ENCODE measurements around the gene MPL. TPM values are rescaled to one million over a fixed set of nuclear protein-coding genes. Genes with fewer than 3 reads are reported as not detected.

The MPL gene
- total RNA-seq, 1 experiment from 2014 or later: not detected

DNA sequence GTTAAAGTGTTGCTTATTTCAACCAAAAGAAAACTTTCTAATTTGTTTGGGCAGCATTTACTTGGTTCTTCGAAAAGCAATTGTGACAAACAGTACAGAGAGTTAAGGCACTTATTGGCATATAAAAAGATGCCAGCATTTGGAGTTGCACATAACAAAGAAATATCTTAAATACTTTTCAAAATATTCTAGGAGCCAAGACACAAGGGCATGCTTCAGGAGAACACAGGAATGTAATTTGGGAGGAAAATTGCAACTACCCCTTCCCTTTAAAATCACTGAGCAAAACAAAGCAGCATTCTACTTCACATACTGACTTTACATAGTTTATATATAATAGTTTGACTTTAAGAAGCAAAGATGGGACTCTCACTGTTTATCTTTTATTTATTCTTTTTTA is 41.4 kb upstream of the MPL start:
- Histone ChIP-seq H3K9me2 (replicated peaks; ENCODE audit: insufficient read depth, low read length) (no peaks in the 10 kb centered on the region), H3K9me3 (ENCODE audit: low read length) (no peaks in the 10 kb centered on the region), H3K4me3 (ENCODE audit: low read length) (no peak overlapping the region), H3K4me1 (ENCODE audit: low read length) (no peaks in the 10 kb centered on the region), H3K4me2 (ENCODE audit: low read depth, low read length, poor library complexity, severe bottlenecking) (no peak overlapping the region), H3K36me3 (ENCODE audit: insufficient read depth, low read length) (no peaks in the 10 kb centered on the region), H4K20me1 (ENCODE audit: insufficient read depth, low read depth, low read length) (no peaks in the 10 kb centered on the region), H2AFZ (ENCODE audit: low read length) (no peak overlapping the region), H3K27me3 (ENCODE audit: low read length) (no peaks in the 10 kb centered on the region), H3K79me2 (ENCODE audit: low read length) (no peaks in the 10 kb centered on the region), H3K9ac (ENCODE audit: low read length) (no peak overlapping the region), H3K27ac (ENCODE audit: low read length) (no peak overlapping the region)
- DNase-seq: no peak

DNA sequence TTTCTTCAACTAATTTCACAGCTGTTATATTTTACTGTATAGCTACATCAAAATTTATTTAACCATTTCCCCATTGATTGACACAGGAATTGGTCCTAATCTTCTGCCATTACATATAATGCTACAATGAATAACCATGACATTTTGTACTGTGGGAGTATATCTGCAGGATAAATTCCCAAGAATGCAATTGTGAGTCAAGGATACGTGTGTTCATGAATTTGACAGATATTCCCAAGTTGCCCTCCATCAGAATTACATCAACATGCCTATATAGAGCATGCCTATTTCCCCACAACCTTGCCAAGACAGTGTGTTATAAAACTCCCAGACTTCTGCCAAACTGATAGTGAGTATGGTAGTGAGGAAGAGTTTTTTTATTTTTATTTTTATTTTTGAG is 39.6 kb upstream of the MPL start:
- no peaks in the 10 kb centered on the region for H3K27me3 ChIP-seq (ENCODE audit: low read length)
- H3K9ac ChIP-seq (ENCODE audit: low read length): no peak overlapping the region
- H3K4me1 ChIP-seq (ENCODE audit: low read length): no peaks in the 10 kb centered on the region
- no peak overlapping the region for H3K4me2 ChIP-seq (ENCODE audit: low read depth, low read length, poor library complexity, severe bottlenecking)
- H3K4me3 ChIP-seq (ENCODE audit: low read length): no peak overlapping the region
- H2AFZ ChIP-seq (ENCODE audit: low read length): no peak overlapping the region
- H3K9me2 ChIP-seq (replicated peaks; ENCODE audit: insufficient read depth, low read length): no peaks in the 10 kb centered on the region
- no peaks in the 10 kb centered on the region for H3K36me3 ChIP-seq (ENCODE audit: insufficient read depth, low read length)
- no peak overlapping the region for H3K27ac ChIP-seq (ENCODE audit: low read length)
- H3K9me3 ChIP-seq (ENCODE audit: low read length): no peaks in the 10 kb centered on the region
- H4K20me1 ChIP-seq (ENCODE audit: insufficient read depth, low read depth, low read length): no peaks in the 10 kb centered on the region
- DNase-seq: no peak
- H3K79me2 ChIP-seq (ENCODE audit: low read length): no peaks in the 10 kb centered on the region

DNA sequence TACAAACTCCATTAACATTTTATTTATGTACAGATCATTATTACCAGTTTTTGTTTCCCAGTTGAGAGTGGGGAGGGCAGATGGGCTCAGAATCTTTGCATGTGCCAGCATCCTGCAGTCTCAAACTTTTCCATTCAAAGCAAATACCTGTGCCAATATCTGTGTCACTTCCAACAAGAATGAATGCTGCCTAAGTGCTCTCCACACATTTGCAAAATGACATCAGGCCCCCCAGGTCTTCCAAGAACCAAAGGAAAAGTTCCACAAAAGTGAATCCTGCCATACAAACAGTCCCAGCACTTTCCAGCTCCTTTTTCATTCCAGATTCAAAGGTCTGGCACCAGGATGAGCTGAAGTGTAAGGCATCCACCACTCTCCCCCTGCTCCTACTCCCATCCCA is 38.5 kb upstream of the MPL start:
- Histone ChIP-seq H3K4me3 (ENCODE audit: low read length) (no peak overlapping the region), H4K20me1 (ENCODE audit: insufficient read depth, low read depth, low read length) (no peaks in the 10 kb centered on the region), H3K79me2 (ENCODE audit: low read length) (no peaks in the 10 kb centered on the region), H3K9ac (ENCODE audit: low read length) (no peak overlapping the region), H3K27ac (ENCODE audit: low read length) (no peak overlapping the region), H3K4me2 (ENCODE audit: low read depth, low read length, poor library complexity, severe bottlenecking) (no peak overlapping the region), H2AFZ (ENCODE audit: low read length) (no peak overlapping the region), H3K4me1 (ENCODE audit: low read length) (no peaks in the 10 kb centered on the region), H3K36me3 (ENCODE audit: insufficient read depth, low read length) (no peaks in the 10 kb centered on the region), H3K9me3 (ENCODE audit: low read length) (no peaks in the 10 kb centered on the region), H3K9me2 (replicated peaks; ENCODE audit: insufficient read depth, low read length) (no peaks in the 10 kb centered on the region), H3K27me3 (ENCODE audit: low read length) (no peaks in the 10 kb centered on the region)
- DNase-seq: no peak

DNA sequence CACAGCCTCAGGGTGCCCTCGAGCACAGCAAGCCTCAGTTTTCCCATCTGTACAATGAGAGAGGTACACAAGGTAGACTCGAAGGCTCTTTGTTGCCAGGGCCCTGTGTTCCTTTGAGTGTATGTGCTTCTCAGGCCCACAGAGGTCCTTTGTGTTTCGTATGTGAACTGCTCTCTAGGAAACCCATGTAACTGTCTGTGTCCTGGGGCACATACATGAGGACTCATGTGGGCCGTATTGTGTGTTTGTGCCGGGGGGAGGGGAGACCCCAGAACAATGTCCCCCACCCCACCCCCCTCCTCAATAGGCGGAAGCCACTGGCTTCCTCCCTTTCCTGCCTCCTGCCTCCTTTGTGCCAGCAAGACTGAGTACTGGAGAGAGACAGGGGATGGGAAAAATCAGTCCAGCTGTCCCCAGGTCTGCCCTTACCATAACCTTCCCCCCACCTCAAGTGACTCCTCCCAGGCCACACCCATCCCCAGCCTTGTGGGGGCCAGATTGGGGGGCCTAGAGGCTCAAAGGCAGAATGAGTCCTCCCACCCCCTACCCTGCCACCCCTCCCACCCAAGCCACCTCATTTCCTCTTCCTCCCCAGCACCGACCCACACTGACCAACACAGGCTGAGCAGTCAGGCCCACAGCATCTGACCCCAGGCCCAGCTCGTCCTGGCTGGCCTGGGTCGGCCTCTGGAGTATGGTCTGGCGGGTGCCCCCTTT is 37.1 kb upstream of the MPL start, which contains the start of gene TIE1:
TSS of gene TIE1 (plus strand) at position 605 of the 717 bp plus-strand sequence. CDS start at position 695, 90 bp downstream.
- H3K4me1 ChIP-seq (ENCODE audit: low read length): peaks cover 5% of the 10 kb centered on the region
- no peak for DNase-seq
- no peaks in the 10 kb centered on the region for H4K20me1 ChIP-seq (ENCODE audit: insufficient read depth, low read depth, low read length)
- H3K27ac ChIP-seq (ENCODE audit: low read length): no peak within 1 kb of the TSS
- no peaks in the 10 kb centered on the region for H3K9me3 ChIP-seq (ENCODE audit: low read length)
- H3K9me2 ChIP-seq (replicated peaks; ENCODE audit: insufficient read depth, low read length): no peaks in the 10 kb centered on the region
- H3K4me2 ChIP-seq (ENCODE audit: low read depth, low read length, poor library complexity, severe bottlenecking): no peak within 1 kb of the TSS
- H3K79me2 ChIP-seq (ENCODE audit: low read length): no peaks in the 10 kb centered on the region
- no peaks in the 10 kb centered on the region for H3K36me3 ChIP-seq (ENCODE audit: insufficient read depth, low read length)
- no peaks in the 10 kb centered on the region for H3K27me3 ChIP-seq (ENCODE audit: low read length)
- H3K9ac ChIP-seq (ENCODE audit: low read length): no peak within 1 kb of the TSS
- no peak within 1 kb of the TSS for H3K4me3 ChIP-seq (ENCODE audit: low read length)
- no peak within 1 kb of the TSS for H2AFZ ChIP-seq (ENCODE audit: low read length)

DNA sequence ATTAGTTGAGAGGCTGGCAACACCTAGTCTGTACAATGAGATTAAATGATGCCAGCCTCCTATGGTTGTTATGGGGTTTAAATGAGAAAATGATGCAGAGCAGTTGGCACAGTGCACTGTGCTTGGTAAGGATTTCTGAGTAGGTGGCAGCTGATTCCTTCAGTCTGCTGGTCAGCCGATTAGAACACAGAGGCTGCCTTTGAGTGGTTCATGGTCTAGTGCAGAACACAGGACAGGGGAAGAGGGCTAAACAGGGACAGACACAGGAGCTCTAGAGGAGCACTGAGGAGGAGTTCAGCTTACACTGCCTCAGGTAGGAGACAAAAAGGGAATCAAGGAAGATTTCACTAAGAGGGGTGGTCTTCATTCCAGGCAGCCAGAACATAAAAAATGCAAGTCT is 35.4 kb upstream of the MPL start:
- Histone ChIP-seq H4K20me1 (ENCODE audit: insufficient read depth, low read depth, low read length) (no peaks in the 10 kb centered on the region), H3K27ac (ENCODE audit: low read length) (no peak overlapping the region), H3K4me1 (ENCODE audit: low read length) (peaks cover 10% of the 10 kb centered on the region), H3K79me2 (ENCODE audit: low read length) (no peaks in the 10 kb centered on the region), H2AFZ (ENCODE audit: low read length) (no peak overlapping the region), H3K4me3 (ENCODE audit: low read length) (no peak overlapping the region), H3K9ac (ENCODE audit: low read length) (no peak overlapping the region), H3K36me3 (ENCODE audit: insufficient read depth, low read length) (no peaks in the 10 kb centered on the region), H3K27me3 (ENCODE audit: low read length) (no peaks in the 10 kb centered on the region), H3K9me3 (ENCODE audit: low read length) (no peaks in the 10 kb centered on the region), H3K4me2 (ENCODE audit: low read depth, low read length, poor library complexity, severe bottlenecking) (no peak overlapping the region), H3K9me2 (replicated peaks; ENCODE audit: insufficient read depth, low read length) (no peaks in the 10 kb centered on the region)
- DNase-seq: no peak

DNA sequence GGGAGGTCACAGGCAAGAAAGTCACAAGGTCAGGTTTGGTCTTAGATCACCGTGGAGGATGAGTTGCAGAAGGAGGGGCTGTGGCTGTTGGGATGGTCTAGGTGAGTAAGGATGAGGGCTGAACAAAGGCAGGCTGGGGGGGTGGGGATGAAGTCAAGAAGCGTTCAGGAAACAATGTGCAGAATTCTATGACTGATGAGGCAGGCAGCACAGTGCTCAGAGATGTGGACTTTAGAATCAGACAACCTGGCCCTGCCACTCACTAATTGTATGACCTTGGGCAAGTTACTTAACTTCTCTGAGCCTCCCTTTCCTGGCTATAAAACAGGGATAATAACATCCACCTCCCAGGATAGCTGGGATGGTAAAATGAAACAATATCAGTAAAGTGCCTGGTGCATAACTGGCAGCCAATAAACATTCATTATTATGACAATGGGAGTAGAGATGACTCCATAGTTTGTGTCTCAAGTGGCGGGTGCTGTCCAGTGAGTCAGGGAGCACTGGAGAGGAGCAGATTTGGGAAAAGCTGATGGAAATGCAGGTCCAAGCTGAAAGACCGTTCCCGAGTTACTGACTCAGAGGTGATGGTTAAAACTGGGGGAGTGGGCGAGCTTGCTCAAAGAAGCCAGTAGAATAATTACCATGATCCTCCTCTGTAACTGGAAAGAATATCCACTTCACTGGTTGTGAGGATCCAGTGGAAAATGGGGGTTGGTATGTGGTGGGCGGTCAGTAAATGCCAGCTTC is 34.7 kb upstream of the MPL start:
- no peaks in the 10 kb centered on the region for H4K20me1 ChIP-seq (ENCODE audit: insufficient read depth, low read depth, low read length)
- H3K9me3 ChIP-seq (ENCODE audit: low read length): no peaks in the 10 kb centered on the region
- peaks cover 10% of the 10 kb centered on the region for H3K4me1 ChIP-seq (ENCODE audit: low read length)
- H3K4me3 ChIP-seq (ENCODE audit: low read length): no peak overlapping the region
- H3K79me2 ChIP-seq (ENCODE audit: low read length): no peaks in the 10 kb centered on the region
- H3K27ac ChIP-seq (ENCODE audit: low read length): no peak overlapping the region
- H3K4me2 ChIP-seq (ENCODE audit: low read depth, low read length, poor library complexity, severe bottlenecking): no peak overlapping the region
- H3K9me2 ChIP-seq (replicated peaks; ENCODE audit: insufficient read depth, low read length): no peaks in the 10 kb centered on the region
- no peak overlapping the region for H3K9ac ChIP-seq (ENCODE audit: low read length)
- no peak overlapping the region for H2AFZ ChIP-seq (ENCODE audit: low read length)
- no peaks in the 10 kb centered on the region for H3K27me3 ChIP-seq (ENCODE audit: low read length)
- H3K36me3 ChIP-seq (ENCODE audit: insufficient read depth, low read length): no peaks in the 10 kb centered on the region
- DNase-seq: no peak

DNA sequence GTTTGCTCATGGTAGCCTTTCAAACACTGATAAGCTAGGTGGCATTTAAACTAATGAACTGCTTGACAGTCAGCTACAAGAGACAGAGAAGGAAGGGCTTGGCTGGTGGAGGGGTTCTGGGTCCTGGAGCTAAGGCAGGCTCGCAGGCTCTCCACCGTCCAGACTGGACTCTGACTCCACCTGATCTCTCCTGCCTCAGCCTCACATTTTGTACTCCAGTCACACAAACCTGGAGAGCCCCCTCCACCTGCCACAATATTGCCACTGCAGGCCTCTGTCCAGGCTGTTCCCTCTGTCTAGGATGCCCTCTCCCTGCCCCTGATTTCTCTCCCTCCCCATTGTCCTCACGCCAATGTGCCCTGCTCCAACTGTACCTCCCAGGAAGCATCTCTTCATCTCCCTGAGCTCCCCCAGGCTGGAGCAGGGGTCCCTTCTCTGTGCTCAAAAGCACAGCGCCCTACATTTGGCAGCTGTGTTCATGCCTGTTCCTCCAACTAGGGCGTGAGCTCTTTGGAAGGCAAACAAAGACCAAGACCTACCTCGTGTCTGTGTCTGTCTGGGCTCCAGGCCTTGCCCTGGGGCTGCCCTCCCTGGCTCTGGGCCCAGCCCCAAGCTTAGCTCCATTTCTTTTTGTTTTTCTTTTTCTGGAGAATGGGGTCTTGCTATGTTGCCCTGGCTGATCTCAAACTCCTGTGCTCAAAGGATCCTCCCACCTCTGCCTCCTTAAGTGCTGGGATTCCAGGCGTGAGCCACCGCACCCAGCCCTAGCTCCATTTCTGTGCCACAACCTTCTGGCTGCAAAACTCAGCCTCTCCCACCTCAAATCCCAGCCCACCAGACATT is 33.9 kb upstream of the MPL start:
- no peaks in the 10 kb centered on the region for H3K36me3 ChIP-seq (ENCODE audit: insufficient read depth, low read length)
- H4K20me1 ChIP-seq (ENCODE audit: insufficient read depth, low read depth, low read length): no peaks in the 10 kb centered on the region
- H3K4me1 ChIP-seq (ENCODE audit: low read length): peaks cover 10% of the 10 kb centered on the region
- H3K79me2 ChIP-seq (ENCODE audit: low read length): no peaks in the 10 kb centered on the region
- no peak overlapping the region for H3K4me2 ChIP-seq (ENCODE audit: low read depth, low read length, poor library complexity, severe bottlenecking)
- no peaks in the 10 kb centered on the region for H3K9me3 ChIP-seq (ENCODE audit: low read length)
- H3K4me3 ChIP-seq (ENCODE audit: low read length): no peak overlapping the region
- no peaks in the 10 kb centered on the region for H3K9me2 ChIP-seq (replicated peaks; ENCODE audit: insufficient read depth, low read length)
- DNase-seq: no peak
- no peaks in the 10 kb centered on the region for H3K27me3 ChIP-seq (ENCODE audit: low read length)
- H3K9ac ChIP-seq (ENCODE audit: low read length): no peak overlapping the region
- no peak overlapping the region for H2AFZ ChIP-seq (ENCODE audit: low read length)
- H3K27ac ChIP-seq (ENCODE audit: low read length): no peak overlapping the region

DNA sequence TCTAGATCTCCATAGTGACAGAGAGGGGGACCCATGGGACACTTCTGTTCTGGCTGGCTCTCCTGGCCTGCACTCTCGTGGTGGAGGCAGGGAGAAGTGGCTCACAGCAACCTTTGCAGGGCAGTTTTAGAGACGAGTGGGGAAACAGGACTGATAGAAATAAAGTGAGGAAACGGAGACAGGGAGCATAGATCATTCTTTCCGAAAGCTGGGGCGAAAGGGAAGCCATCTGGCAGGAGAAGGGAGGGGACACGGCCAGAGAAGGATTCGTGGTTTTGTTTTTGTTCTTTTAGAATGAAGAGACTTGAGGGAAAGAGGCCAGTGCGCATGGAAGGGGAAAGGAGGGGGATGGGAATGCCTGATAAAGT is 33.3 kb upstream of the MPL start:
- no peak overlapping the region for H3K4me2 ChIP-seq (ENCODE audit: low read depth, low read length, poor library complexity, severe bottlenecking)
- no peak for DNase-seq
- H3K27ac ChIP-seq (ENCODE audit: low read length): no peak overlapping the region
- no peaks in the 10 kb centered on the region for H3K9me2 ChIP-seq (replicated peaks; ENCODE audit: insufficient read depth, low read length)
- H3K79me2 ChIP-seq (ENCODE audit: low read length): no peaks in the 10 kb centered on the region
- no peaks in the 10 kb centered on the region for H4K20me1 ChIP-seq (ENCODE audit: insufficient read depth, low read depth, low read length)
- no peak overlapping the region for H2AFZ ChIP-seq (ENCODE audit: low read length)
- peaks cover 10% of the 10 kb centered on the region for H3K4me1 ChIP-seq (ENCODE audit: low read length)
- H3K9ac ChIP-seq (ENCODE audit: low read length): no peak overlapping the region
- H3K4me3 ChIP-seq (ENCODE audit: low read length): no peak overlapping the region
- no peaks in the 10 kb centered on the region for H3K27me3 ChIP-seq (ENCODE audit: low read length)
- no peaks in the 10 kb centered on the region for H3K36me3 ChIP-seq (ENCODE audit: insufficient read depth, low read length)
- H3K9me3 ChIP-seq (ENCODE audit: low read length): no peaks in the 10 kb centered on the region
